Forelimb muscle (tissue), 1 donor: ENCODE results near the gene SERTAD3. TPM values are rescaled to one million over a fixed set of nuclear protein-coding genes. Genes with fewer than 3 reads are reported as not detected.

Source experiments
- DNase-seq: peaks from one replicate; pipeline ENCODE4 v3.0.0-alpha.2; 2013; ENCODE audit warnings: low read depth
- polyA plus RNA-seq: library from polyadenylated mRNA; unstranded; fragments of 120-200 nt; gene quantifications from one replicate; pipeline ENCODE4 v1.2.1, GENCODE V29; 2013; ENCODE audit not compliant: insufficient read length

The SERTAD3 gene
- polyA plus RNA-seq, 1 donor = 52.9 TPM

- peak; percentile 97 for DNase-seq
Measured at GRCh38 chr19:40425450-40426287, 18.5 kb downstream of the SERTAD3 start, which contains the start of gene SERTAD1. Gene SERTAD1 (minus strand): TSS chr19:40425992. CDS start chr19:40423546, 2,446 bp downstream.

- no peak for DNase-seq
Measured at GRCh38 chr19:40424637-40425449, 19.3 kb downstream of the SERTAD3 start.

GRCh38 chr19:40423938-40424337, 20.2 kb downstream of the SERTAD3 start:
- no peak for DNase-seq

GRCh38 chr19:40422748-40423566, 21.2 kb downstream of the SERTAD3 start:
- DNase-seq = no peak

GRCh38 chr19:40421993-40422747, 22.0 kb downstream of the SERTAD3 start:
- DNase-seq = no peak

- DNase-seq = peak; percentile 77
Measured at GRCh38 chr19:40420766-40421765, 23.1 kb downstream of the SERTAD3 start.

GRCh38 chr19:40420451-40420765, 23.7 kb downstream of the SERTAD3 start:
- DNase-seq = no peak

- DNase-seq = no peak
Measured at GRCh38 chr19:40419780-40420179, 24.4 kb downstream of the SERTAD3 start.

GRCh38 chr19:40419066-40419612, 25.0 kb downstream of the SERTAD3 start:
- no peak for DNase-seq

- DNase-seq = no peak
Measured at GRCh38 chr19:40418040-40418439, 26.1 kb downstream of the SERTAD3 start.

GRCh38 chr19:40417643-40417981, 26.5 kb downstream of the SERTAD3 start:
- DNase-seq = no peak

GRCh38 chr19:40416918-40417642, 27.1 kb downstream of the SERTAD3 start:
- DNase-seq = no peak

GRCh38 chr19:40415768-40416167, 28.4 kb downstream of the SERTAD3 start:
- DNase-seq = no peak

GRCh38 chr19:40414542-40415535, 29.3 kb downstream of the SERTAD3 start:
- no peak for DNase-seq

- no peak for DNase-seq
Measured at GRCh38 chr19:40413291-40413845, 30.8 kb downstream of the SERTAD3 start, which contains the start of gene PRX. Gene PRX (minus strand): TSS chr19:40413378. CDS start chr19:40407932, 5,446 bp downstream.

- no peak for DNase-seq
Measured at GRCh38 chr19:40412866-40413265, 31.3 kb downstream of the SERTAD3 start.

GRCh38 chr19:40411958-40412499, 32.1 kb downstream of the SERTAD3 start:
- no peak for DNase-seq
